Measurements from ENCODE around the gene CYTH1. TPM values are rescaled to one million over a fixed set of nuclear protein-coding genes. Genes with fewer than 3 reads are reported as not detected.

The CYTH1 gene
- total and polyA plus RNA-seq, 10 of the 15 experiments (the other 5 are each of a cell fraction or from before 2014, with no cell fraction given), result 6.6 to 188 (median 145) TPM

- Histone ChIP-seq H3K27me3 (replicated peaks in 1 of 2; ENCODE audit: control insufficient read depth in 2 of 2, insufficient read depth in 2 of 2, low read length in 1 of 2) (no peaks in the 10 kb centered on the region), H3K9me3 (replicated peaks; ENCODE audit: control insufficient read depth, insufficient read depth, low read length) (no peaks in the 10 kb centered on the region), H3K4me1 (ENCODE audit: control insufficient read depth, insufficient read depth, low read length) (no peaks in the 10 kb centered on the region; the same call in 1 of the 2 replicates), H2AFZ (ENCODE audit: control insufficient read depth, low read depth, low read length) (no peak overlapping the region), H3K9ac (ENCODE audit: control insufficient read depth, insufficient read depth, low read length) (no peak overlapping the region), H3K4me3 (no peak overlapping the region), H3K27ac (ENCODE audit: control insufficient read depth, insufficient read depth) (no peak overlapping the region), H3K4me2 (ENCODE audit: control insufficient read depth, insufficient read depth) (no peak overlapping the region), H4K20me1 (ENCODE audit: control insufficient read depth, insufficient read depth) (no peaks in the 10 kb centered on the region), H3K36me3 (ENCODE audit: control insufficient read depth in 2 of 2, insufficient read depth in 2 of 2, low read length in 1 of 2) (no peaks in the 10 kb centered on the region), H3K79me2 (ENCODE audit: control insufficient read depth, insufficient read depth, low read length) (peaks cover 18% of the 10 kb centered on the region)
- ChIA-PET CTCF (interaction anchor here (1.2 to 2.1 kb wide), 2 partner anchors 15 to 534 kb away, joined by 3 to 7 read pairs; no protein-coding TSS in a partner anchor), POLR2A (no interaction called here), SMC1A (ENCODE audit: uncharacterized antibody, unreplicated experiment) (interaction anchor here (2.0 to 2.3 kb wide), 2 partner anchors 50 to 77 kb away, joined by 7 to 8 read pairs; no protein-coding TSS in a partner anchor), RAD21 (ENCODE audit: unreplicated experiment) (interaction anchor here (0.7 kb wide), 1 partner anchor 153 kb away, joined by 3 read pairs; no protein-coding TSS in a partner anchor)
- ATAC-seq, result no peak
- BruUV-seq (replicated peaks), result no TSS peak
- WGBS (ENCODE audit: insufficient coverage, insufficient replicate concordance, low lambda C conversion rate, missing lambda C conversion rate), result 100% methylated on average over 1 of the region's 1 CpG
- DNase-seq (ENCODE audit: low read depth, low spot score), result no peak
- intact Hi-C loops (cut with micrococcal nuclease; ENCODE audit: unreplicated experiment), result no loop called here
- no peak for FAIRE-seq
- in situ Hi-C loops (cut with MboI), result no loop called here
- TF ChIP-seq ASH2L (IDR thresholded peaks at IDR 0.05; ENCODE audit: borderline replicate concordance, low read depth), result no peak
- no peak for TF ChIP-seq DPF2 (IDR thresholded peaks at IDR 0.05)
- TF ChIP-seq RAD51 (IDR thresholded peaks at IDR 0.05), result no peak
- TF ChIP-seq SMAD5 (IDR thresholded peaks at IDR 0.05; ENCODE audit: low read depth), result no peak
- no peak for TF ChIP-seq ZNF274 (IDR thresholded peaks at IDR 0.05; ENCODE audit: insufficient read depth, insufficient read length)
- TF ChIP-seq KAT2A (conservative IDR thresholded peaks at IDR 0.05; ENCODE audit: control insufficient read depth, low read depth, low read length), result no peak
- TF ChIP-seq JUNB (IDR thresholded peaks at IDR 0.05), result no peak
- no peak for TF ChIP-seq ZBTB4 (CRISPR knock-in tag; IDR thresholded peaks at IDR 0.05)
- TF ChIP-seq CEBPZ (IDR thresholded peaks at IDR 0.05; ENCODE audit: low read depth, low read length), result no peak
- TF ChIP-seq POU2F2 (IDR thresholded peaks at IDR 0.05; ENCODE audit: borderline replicate concordance, low read depth, low read length), result no peak
- no peak for TF ChIP-seq RELA (IDR thresholded peaks at IDR 0.05; ENCODE audit: borderline replicate concordance, partially characterized antibody)
- no peak for TF ChIP-seq E2F4 (IDR thresholded peaks at IDR 0.05; ENCODE audit: low read depth, low read length)
- TF ChIP-seq KLF5 (IDR thresholded peaks at IDR 0.05; ENCODE audit: partially characterized antibody), result no peak
- TF ChIP-seq SKIL (IDR thresholded peaks at IDR 0.05; ENCODE audit: low read depth, poor library complexity, severe bottlenecking), result no peak
- TF ChIP-seq CBX3 (IDR thresholded peaks at IDR 0.05; ENCODE audit: borderline replicate concordance, low read depth), result no peak
- TF ChIP-seq WRNIP1 (IDR thresholded peaks at IDR 0.05; ENCODE audit: borderline replicate concordance, low read depth, low read length), result no peak
Observed at GRCh38 chr17:78785663-78786057, 3.6 kb upstream of the CYTH1 start.

Measured in GM12878 (cell line).